Measurements from ENCODE around the gene BRCA2.

BRCA2 gene

DNA sequence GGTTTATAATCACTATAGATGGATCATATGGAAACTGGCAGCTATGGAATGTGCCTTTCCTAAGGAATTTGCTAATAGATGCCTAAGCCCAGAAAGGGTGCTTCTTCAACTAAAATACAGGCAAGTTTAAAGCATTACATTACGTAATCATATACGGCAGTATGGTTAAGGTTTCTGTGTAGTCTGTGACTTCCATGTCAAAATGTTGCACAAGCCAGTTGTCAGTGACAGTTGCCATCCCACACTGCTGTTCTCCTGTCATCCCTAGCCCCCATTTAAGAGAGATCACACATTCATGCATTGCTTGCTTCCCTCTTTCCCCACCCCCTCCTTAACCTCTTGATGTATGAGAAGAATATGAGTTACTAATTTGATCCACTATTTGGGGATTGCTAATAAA, 47.3 kb downstream of the BRCA2 start:
- H3K9me3 ChIP-seq (replicated peaks; ENCODE audit: low read length), result no peaks in the 10 kb centered on the region
- H3K36me3 ChIP-seq (ENCODE audit: insufficient read depth, low read length), result no peaks in the 10 kb centered on the region
- no peak overlapping the region for H3K4me2 ChIP-seq (ENCODE audit: low read length)
- no peak overlapping the region for H3K4me3 ChIP-seq (ENCODE audit: low read length)
- no peak overlapping the region for H3K9ac ChIP-seq (ENCODE audit: low read depth, low read length)
- no peaks in the 10 kb centered on the region for H3K27me3 ChIP-seq (ENCODE audit: control insufficient read depth, insufficient read depth, low read length)
- no peaks in the 10 kb centered on the region for H3K4me1 ChIP-seq (ENCODE audit: control insufficient read depth, insufficient read depth, low read length)

- Histone ChIP-seq H3K4me3 (ENCODE audit: low read length) (no peak overlapping the region), H3K4me2 (ENCODE audit: low read length) (no peak overlapping the region), H3K4me1 (ENCODE audit: control insufficient read depth, insufficient read depth, low read length) (no peaks in the 10 kb centered on the region), H3K9me3 (replicated peaks; ENCODE audit: low read length) (no peaks in the 10 kb centered on the region), H3K36me3 (ENCODE audit: insufficient read depth, low read length) (peaks cover 4% of the 10 kb centered on the region), H3K27me3 (ENCODE audit: control insufficient read depth, insufficient read depth, low read length) (no peaks in the 10 kb centered on the region), H3K9ac (ENCODE audit: low read depth, low read length) (no peak overlapping the region)
Measured at GRCh38 chr13:32370805-32371204, 55.5 kb downstream of the BRCA2 start.

- Histone ChIP-seq H3K36me3 (ENCODE audit: insufficient read depth, low read length) (peaks cover 9% of the 10 kb centered on the region), H3K4me1 (ENCODE audit: control insufficient read depth, insufficient read depth, low read length) (no peaks in the 10 kb centered on the region), H3K4me3 (ENCODE audit: low read length) (no peak overlapping the region), H3K9me3 (replicated peaks; ENCODE audit: low read length) (no peaks in the 10 kb centered on the region), H3K27me3 (ENCODE audit: control insufficient read depth, insufficient read depth, low read length) (no peaks in the 10 kb centered on the region), H3K4me2 (ENCODE audit: low read length) (no peak overlapping the region), H3K9ac (ENCODE audit: low read depth, low read length) (no peak overlapping the region)
Measured at GRCh38 chr13:32376642-32377415, 61.5 kb downstream of the BRCA2 start.

- Histone ChIP-seq H3K36me3 (ENCODE audit: insufficient read depth, low read length) (peaks cover 9% of the 10 kb centered on the region), H3K9me3 (replicated peaks; ENCODE audit: low read length) (no peaks in the 10 kb centered on the region), H3K9ac (ENCODE audit: low read depth, low read length) (no peak overlapping the region), H3K4me1 (ENCODE audit: control insufficient read depth, insufficient read depth, low read length) (no peaks in the 10 kb centered on the region), H3K4me3 (ENCODE audit: low read length) (no peak overlapping the region), H3K4me2 (ENCODE audit: low read length) (no peak overlapping the region), H3K27me3 (ENCODE audit: control insufficient read depth, insufficient read depth, low read length) (no peaks in the 10 kb centered on the region)
Measured at GRCh38 chr13:32378012-32378411, 62.7 kb downstream of the BRCA2 start.

DNA sequence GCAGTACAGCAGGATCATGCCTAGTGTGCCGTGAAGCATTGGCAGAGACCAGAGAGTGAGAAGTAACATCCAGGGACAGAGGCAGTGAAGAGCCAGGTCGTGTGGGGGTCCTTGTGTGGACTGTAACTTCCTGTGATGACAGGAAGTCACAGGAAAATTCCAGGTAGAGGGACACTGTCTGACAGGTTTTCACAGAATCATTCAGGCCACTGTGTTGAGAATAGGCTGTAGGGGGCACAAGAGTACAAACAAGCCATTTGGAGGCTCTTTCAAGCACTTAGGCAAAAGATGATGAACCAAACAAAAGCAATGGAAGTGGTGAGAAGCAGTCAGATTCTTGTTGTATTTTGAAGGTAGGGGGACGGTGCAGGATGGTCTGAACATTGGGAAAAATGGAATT, 66.2 kb downstream of the BRCA2 start:
- H3K4me1 ChIP-seq (ENCODE audit: control insufficient read depth, insufficient read depth, low read length), result no peaks in the 10 kb centered on the region
- peaks cover 5% of the 10 kb centered on the region for H3K36me3 ChIP-seq (ENCODE audit: insufficient read depth, low read length)
- H3K27me3 ChIP-seq (ENCODE audit: control insufficient read depth, insufficient read depth, low read length), result no peaks in the 10 kb centered on the region
- H3K4me3 ChIP-seq (ENCODE audit: low read length), result no peak overlapping the region
- H3K9me3 ChIP-seq (replicated peaks; ENCODE audit: low read length), result no peaks in the 10 kb centered on the region
- no peak overlapping the region for H3K4me2 ChIP-seq (ENCODE audit: low read length)
- H3K9ac ChIP-seq (ENCODE audit: low read depth, low read length), result no peak overlapping the region

GRCh38 chr13:32383836-32384618, 68.7 kb downstream of the BRCA2 start:
- no peak overlapping the region for H3K4me3 ChIP-seq (ENCODE audit: low read length)
- peaks cover 5% of the 10 kb centered on the region for H3K36me3 ChIP-seq (ENCODE audit: insufficient read depth, low read length)
- no peaks in the 10 kb centered on the region for H3K27me3 ChIP-seq (ENCODE audit: control insufficient read depth, insufficient read depth, low read length)
- H3K4me1 ChIP-seq (ENCODE audit: control insufficient read depth, insufficient read depth, low read length), result no peaks in the 10 kb centered on the region
- no peaks in the 10 kb centered on the region for H3K9me3 ChIP-seq (replicated peaks; ENCODE audit: low read length)
- H3K4me2 ChIP-seq (ENCODE audit: low read length), result no peak overlapping the region
- H3K9ac ChIP-seq (ENCODE audit: low read depth, low read length), result no peak overlapping the region

DNA sequence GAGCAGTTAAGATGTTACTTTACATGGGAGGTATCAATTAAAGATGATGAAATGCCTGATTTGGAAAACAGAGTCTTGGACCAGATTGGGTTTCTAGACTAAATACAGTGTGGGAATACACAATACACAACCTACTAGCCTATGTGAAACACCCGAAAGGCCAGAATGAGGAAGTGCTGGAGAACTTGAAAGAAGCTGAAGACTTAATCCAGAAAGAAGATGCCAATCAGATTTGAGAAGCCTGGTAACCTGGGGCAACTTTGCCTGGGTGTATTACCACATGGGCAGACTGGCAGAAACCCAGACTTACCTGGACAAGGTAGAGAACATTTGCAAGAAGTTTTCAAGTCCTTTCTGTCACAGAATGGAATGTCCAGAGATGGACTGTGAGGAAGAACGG, 69.4 kb downstream of the BRCA2 start:
- Histone ChIP-seq H3K27me3 (ENCODE audit: control insufficient read depth, insufficient read depth, low read length) (no peaks in the 10 kb centered on the region), H3K4me2 (ENCODE audit: low read length) (no peak overlapping the region), H3K4me1 (ENCODE audit: control insufficient read depth, insufficient read depth, low read length) (no peaks in the 10 kb centered on the region), H3K36me3 (ENCODE audit: insufficient read depth, low read length) (peaks cover 3% of the 10 kb centered on the region), H3K9me3 (replicated peaks; ENCODE audit: low read length) (no peaks in the 10 kb centered on the region), H3K9ac (ENCODE audit: low read depth, low read length) (no peak overlapping the region), H3K4me3 (ENCODE audit: low read length) (no peak overlapping the region)

DNA sequence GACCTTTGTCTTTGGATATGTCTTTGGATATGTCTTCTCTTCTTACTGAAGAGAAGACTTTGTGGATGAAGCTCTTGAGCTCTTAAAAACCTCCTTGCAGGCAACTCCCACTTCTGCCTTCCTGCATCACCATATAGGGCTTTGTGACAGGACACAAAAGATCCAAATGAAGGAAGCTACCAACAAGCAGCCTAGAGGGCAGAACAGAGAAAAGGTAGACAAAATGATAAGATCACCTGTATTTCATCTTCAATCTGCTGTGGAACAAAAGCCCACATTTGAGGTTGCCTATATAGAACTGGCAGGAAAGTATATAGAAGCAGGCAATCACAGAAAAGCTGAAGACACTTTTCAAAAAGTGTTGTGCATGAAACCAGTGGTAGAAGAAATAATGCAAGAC, 70.1 kb downstream of the BRCA2 start:
- Histone ChIP-seq H3K27me3 (ENCODE audit: control insufficient read depth, insufficient read depth, low read length) (no peaks in the 10 kb centered on the region), H3K36me3 (ENCODE audit: insufficient read depth, low read length) (no peaks in the 10 kb centered on the region), H3K4me1 (ENCODE audit: control insufficient read depth, insufficient read depth, low read length) (no peaks in the 10 kb centered on the region), H3K4me3 (ENCODE audit: low read length) (no peak overlapping the region), H3K9ac (ENCODE audit: low read depth, low read length) (no peak overlapping the region), H3K9me3 (replicated peaks; ENCODE audit: low read length) (no peaks in the 10 kb centered on the region), H3K4me2 (ENCODE audit: low read length) (no peak overlapping the region)

DNA sequence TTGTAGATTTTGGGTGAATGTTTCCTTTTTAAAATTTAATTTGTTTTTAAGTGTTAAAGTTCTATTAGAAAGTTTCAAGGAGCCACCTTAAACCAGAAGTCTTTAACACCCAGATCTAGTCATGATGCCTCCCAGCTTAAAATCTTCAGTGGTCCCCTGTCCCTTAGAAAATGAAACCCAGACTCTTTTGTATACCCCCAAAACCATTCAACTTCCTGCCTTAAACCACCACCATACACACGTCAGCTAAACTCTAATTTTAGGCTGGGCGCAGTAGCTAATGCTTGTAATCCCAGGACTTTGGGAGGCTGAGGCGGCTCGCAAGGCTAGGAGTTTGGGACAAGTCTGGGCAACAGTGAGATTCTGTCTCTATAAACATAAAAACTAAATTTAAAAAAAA, 74.7 kb downstream of the BRCA2 start:
- H3K4me2 ChIP-seq (ENCODE audit: low read length), result no peak overlapping the region

GRCh38 chr13:32390484-32390883, 75.2 kb downstream of the BRCA2 start:
- H3K4me2 ChIP-seq (ENCODE audit: low read length), result no peak overlapping the region
- no peaks in the 10 kb centered on the region for H3K9me3 ChIP-seq (replicated peaks; ENCODE audit: low read length)
- no peak overlapping the region for H3K9ac ChIP-seq (ENCODE audit: low read depth, low read length)
- H3K4me1 ChIP-seq (ENCODE audit: control insufficient read depth, insufficient read depth, low read length), result no peaks in the 10 kb centered on the region
- no peaks in the 10 kb centered on the region for H3K36me3 ChIP-seq (ENCODE audit: insufficient read depth, low read length)
- H3K27me3 ChIP-seq (ENCODE audit: control insufficient read depth, insufficient read depth, low read length), result no peaks in the 10 kb centered on the region
- no peak overlapping the region for H3K4me3 ChIP-seq (ENCODE audit: low read length)

More for the DNA sequence above, 74.7 kb downstream of the BRCA2 start:
- Histone ChIP-seq H3K4me1 (ENCODE audit: control insufficient read depth, insufficient read depth, low read length) (no peaks in the 10 kb centered on the region), H3K4me3 (ENCODE audit: low read length) (no peak overlapping the region), H3K27me3 (ENCODE audit: control insufficient read depth, insufficient read depth, low read length) (no peaks in the 10 kb centered on the region), H3K9me3 (replicated peaks; ENCODE audit: low read length) (no peaks in the 10 kb centered on the region), H3K9ac (ENCODE audit: low read depth, low read length) (no peak overlapping the region), H3K36me3 (ENCODE audit: insufficient read depth, low read length) (no peaks in the 10 kb centered on the region)

DNA sequence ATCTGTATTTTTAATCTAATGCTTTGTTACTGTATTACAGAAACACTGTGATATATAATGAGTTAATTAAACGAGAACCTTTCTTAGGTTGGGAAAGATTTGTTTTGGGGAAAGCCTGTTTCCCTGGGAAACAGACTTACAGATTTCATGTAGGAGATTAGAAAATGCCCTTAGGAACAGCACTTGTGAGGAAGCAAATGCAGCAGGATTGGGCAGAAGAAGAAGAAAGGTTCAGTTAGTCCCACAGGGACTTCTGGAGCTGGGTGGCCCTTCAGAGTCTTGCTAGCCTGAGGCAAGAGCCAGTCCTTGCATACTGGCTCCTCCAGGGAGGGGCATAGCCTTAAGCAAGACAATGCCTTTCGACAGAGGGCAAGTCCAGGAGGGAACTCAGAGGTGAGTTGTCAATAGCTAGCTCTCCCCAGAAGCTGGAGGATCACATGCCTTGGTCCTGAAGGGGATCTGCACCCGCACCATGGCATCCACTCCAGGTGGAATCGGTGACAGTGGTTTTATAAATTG, 75.9 kb downstream of the BRCA2 start:
- Histone ChIP-seq H3K36me3 (ENCODE audit: insufficient read depth, low read length) (no peaks in the 10 kb centered on the region), H3K4me1 (ENCODE audit: control insufficient read depth, insufficient read depth, low read length) (no peaks in the 10 kb centered on the region), H3K27me3 (ENCODE audit: control insufficient read depth, insufficient read depth, low read length) (no peaks in the 10 kb centered on the region), H3K9ac (ENCODE audit: low read depth, low read length) (no peak overlapping the region), H3K4me3 (ENCODE audit: low read length) (no peak overlapping the region), H3K9me3 (replicated peaks; ENCODE audit: low read length) (no peaks in the 10 kb centered on the region), H3K4me2 (ENCODE audit: low read length) (no peak overlapping the region)

Data from skeletal muscle satellite cell (primary cell).